GM23338 (cell line): ENCODE results near the gene DMAC1. TPM values are rescaled to one million over a fixed set of nuclear protein-coding genes. Genes with fewer than 3 reads are reported as not detected.

Experiments
- ATAC-seq: fragments of 200-7000 bp; cut with Tn5 transposase; 3 replicates; pipeline ENCODE4 v1.9.1; 2020
- DNase-seq: peaks from one replicate; pipeline ENCODE4 v3.0.0-alpha.2; 2015; ENCODE audit warnings: low spot score
- H2AFZ ChIP-seq: fragments of 200-600 bp; sonication (generic); 2 replicates; pipeline ENCODE4 v1.8.0; 2016; ENCODE audit warnings: antibody characterized with exemption, mild to moderate bottlenecking, moderate library complexity
- H3F3A ChIP-seq: fragments of 200-600 bp; sonication (generic); replicated peaks from 2 replicates; pipeline ENCODE4 v1.8.0; 2017; ENCODE audit warnings: antibody characterized with exemption, mixed run types, low read depth
- H3K27ac ChIP-seq: fragments of 200-600 bp; sonication (generic); 2 replicates; pipeline ENCODE4 v1.6.1; 2016; ENCODE audit warnings: low read depth
- H3K27me3 ChIP-seq: fragments of 200-600 bp; sonication (generic); 2 replicates; pipeline ENCODE4 v1.8.0; 2016; ENCODE audit warnings: mild to moderate bottlenecking, mixed run types, moderate library complexity; ENCODE audit not compliant: insufficient read depth
- H3K36me3 ChIP-seq: fragments of 200-600 bp; sonication (generic); 2 replicates; pipeline ENCODE4 v1.8.0; 2016; ENCODE audit warnings: mild to moderate bottlenecking; ENCODE audit not compliant: insufficient read depth
- H3K4me1 ChIP-seq: fragments of 200-600 bp; sonication (generic); 2 replicates; pipeline ENCODE4 v1.8.0; 2016; ENCODE audit warnings: mild to moderate bottlenecking, moderate library complexity; ENCODE audit not compliant: insufficient read depth
- H3K4me2 ChIP-seq: fragments of 200-600 bp; sonication (generic); 2 replicates; pipeline ENCODE4 v1.7.1; 2017; ENCODE audit warnings: mixed run types
- H3K4me3 ChIP-seq: fragments of 200-600 bp; sonication (generic); 2 replicates; pipeline ENCODE4 v1.6.1; 2016; ENCODE audit warnings: mixed run types
- H3K79me2 ChIP-seq: fragments of 200-600 bp; sonication (generic); replicated peaks from 2 replicates; pipeline ENCODE4 v1.8.0; 2017; ENCODE audit warnings: mild to moderate bottlenecking; ENCODE audit not compliant: insufficient read depth
- H3K9me2 ChIP-seq: fragments of 200-600 bp; sonication (generic); 2 replicates; pipeline ENCODE4 v1.8.0; 2017; ENCODE audit not compliant: insufficient read depth
- H4K20me1 ChIP-seq: fragments of 200-600 bp; sonication (generic); replicated peaks from 2 replicates; pipeline ENCODE4 v1.8.0; 2017; ENCODE audit warnings: mild to moderate bottlenecking; ENCODE audit not compliant: insufficient read depth
- H3K27ac Mint-ChIP-seq: 2 replicates; pipeline ENCODE4 v1.8.0; 2020; ENCODE audit warnings: inconsistent platforms, mild to moderate bottlenecking, moderate library complexity, mixed read lengths
- H3K27me3 Mint-ChIP-seq: 3 replicates; pipeline ENCODE4 v1.8.0; 2022; ENCODE audit warnings: low read depth, mild to moderate bottlenecking, moderate library complexity, mixed read lengths, inconsistent platforms; ENCODE audit not compliant: insufficient read depth, poor library complexity
- H3K36me3 Mint-ChIP-seq: 3 replicates; pipeline ENCODE4 v1.8.0; 2021; ENCODE audit warnings: low read depth, mild to moderate bottlenecking, inconsistent platforms, moderate library complexity, mixed read lengths
- H3K4me1 Mint-ChIP-seq: 3 replicates; pipeline ENCODE4 v1.8.0; 2020; ENCODE audit warnings: mild to moderate bottlenecking, inconsistent platforms, mixed read lengths
- H3K4me3 Mint-ChIP-seq: 3 replicates; pipeline ENCODE4 v1.8.0; 2021; ENCODE audit warnings: moderate library complexity, mild to moderate bottlenecking, inconsistent platforms, mixed read lengths
- H3K9me3 Mint-ChIP-seq: 3 replicates; pipeline ENCODE4 v1.8.0; 2020; ENCODE audit warnings: moderate library complexity, mild to moderate bottlenecking, inconsistent platforms, mixed read lengths
- CREB1 ChIP-seq: fragments of 250-450 bp; sonication (Bioruptor Pico); IDR thresholded peaks from 2 replicates; pipeline ENCODE4 v1.5.0; 2020; ENCODE audit warnings: low read depth, mild to moderate bottlenecking, moderate library complexity
- CTCF ChIP-seq, 2 experiments: fragments of 200-600 bp in 1 of 2; sonication (generic) in 1 of 2; conservative IDR thresholded peaks; 2 replicates each; pipeline versions ENCODE4 v1.5.1 to v1.6.1; 2016 to 2017; ENCODE audit warnings: antibody characterized with exemption in 2 of 2, low read depth in 2 of 2, mild to moderate bottlenecking in 2 of 2, moderate library complexity in 1 of 2
- EZH2 ChIP-seq: fragments of 200-600 bp; sonication (generic); IDR thresholded peaks from one replicate; pipeline ENCODE4 v1.8.0; 2017; ENCODE audit warnings: antibody characterized with exemption, mild to moderate bottlenecking, low read depth; ENCODE audit not compliant: unreplicated experiment
- EZH2phosphoT487 ChIP-seq: fragments of 200-600 bp; sonication (generic); IDR thresholded peaks from one replicate; pipeline ENCODE4 v1.8.1; 2018; ENCODE audit warnings: antibody characterized with exemption; ENCODE audit not compliant: unreplicated experiment
- JUNB ChIP-seq: IDR thresholded peaks from one replicate; pipeline ENCODE4 v1.6.1; 2016; ENCODE audit warnings: antibody characterized with exemption; ENCODE audit not compliant: unreplicated experiment
- NANOG ChIP-seq: IDR thresholded peaks from 2 replicates; pipeline ENCODE4 v1.6.1; 2016; ENCODE audit warnings: antibody characterized with exemption, borderline replicate concordance
- POLR2AphosphoS5 ChIP-seq: IDR thresholded peaks from 2 replicates; pipeline ENCODE4 v1.6.1; 2016; ENCODE audit warnings: antibody characterized with exemption, low read depth
- REST ChIP-seq: IDR thresholded peaks from one replicate; pipeline ENCODE4 v1.6.1; 2018; ENCODE audit warnings: antibody characterized with exemption; ENCODE audit not compliant: unreplicated experiment
- STAT1 ChIP-seq: IDR thresholded peaks from one replicate; pipeline ENCODE4 v1.6.1; 2016; ENCODE audit warnings: antibody characterized with exemption; ENCODE audit not compliant: unreplicated experiment
- ZNF114 ChIP-seq: fragments of 250-450 bp; sonication (Bioruptor Pico); IDR thresholded peaks from 2 replicates; pipeline ENCODE4 v1.5.0; 2020; ENCODE audit warnings: mild to moderate bottlenecking, moderate library complexity
- ZNF331 ChIP-seq: fragments of 250-450 bp; sonication (Bioruptor Pico); IDR thresholded peaks from 2 replicates; pipeline ENCODE4 v1.5.0; 2020; ENCODE audit warnings: low read depth, mild to moderate bottlenecking, moderate library complexity
- polyA plus RNA-seq: library from polyadenylated mRNA; unstranded; fragments of >200 nt; fragmentation: Nextera tagmentation; extraction: Ambion mirVana; gene quantifications from 2 replicates; pipeline ENCODE4 v1.2.1, GENCODE V29; 2016
- total RNA-seq: library from RNA; depleted of rRNA; stranded (reverse); fragments of >200 nt; shearing (Covaris generic); gene quantifications from 2 replicates; pipeline ENCODE4 v1.2.3, GENCODE V29; 2014
- TF ChIP-seq, protein P1 (sequence below): IDR thresholded peaks from 2 replicates; pipeline ENCODE4 v1.6.1; 2016; ENCODE audit warnings: antibody characterized with exemption
- TF ChIP-seq, protein P2 (sequence below): fragments of 250-450 bp; sonication (Bioruptor Pico); IDR thresholded peaks from 2 replicates; pipeline ENCODE4 v1.5.0; 2020; ENCODE audit warnings: mild to moderate bottlenecking, moderate library complexity

Gene DMAC1
- total and polyA plus RNA-seq, 2 experiments from 2014 or later = 24.6 to 116 TPM

DNA sequence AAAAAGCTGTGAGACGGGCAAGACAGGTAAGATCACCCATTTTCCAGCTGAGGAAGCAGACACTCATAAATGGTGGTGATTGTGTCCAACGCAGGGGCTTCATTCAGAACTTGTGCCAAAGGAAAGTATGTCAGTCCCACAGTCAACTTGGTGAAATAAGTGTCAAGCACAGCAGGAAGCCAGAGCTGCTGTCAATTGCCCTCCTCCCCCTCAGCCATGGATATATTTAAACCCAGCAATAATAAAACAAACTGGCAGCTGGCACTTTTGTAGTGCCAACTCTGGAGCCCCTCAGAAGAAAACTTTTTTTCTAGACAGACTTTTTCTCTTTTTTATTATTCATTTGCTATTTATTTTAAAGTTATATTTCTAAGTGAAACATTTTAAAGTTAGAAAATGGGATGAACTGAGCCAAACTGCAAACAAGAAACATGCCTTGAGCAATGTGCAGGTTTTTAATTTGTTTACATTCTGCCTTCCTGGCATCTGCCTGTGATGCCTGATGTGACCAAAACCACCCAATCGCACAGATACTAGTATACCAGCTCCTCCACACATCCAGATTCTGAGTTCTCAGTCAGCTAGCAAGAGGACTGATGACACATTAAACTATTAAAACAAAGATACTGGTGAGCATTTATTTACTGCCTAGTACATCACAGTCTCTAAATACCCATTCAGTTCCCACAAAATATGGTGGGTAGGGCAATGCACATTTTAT is 17.0 kb downstream of the DMAC1 start:
- no peak overlapping the region for H3K27ac Mint-ChIP-seq
- H3K9me3 Mint-ChIP-seq = no peaks in the 10 kb centered on the region
- Histone ChIP-seq H3K9me2 (no peaks in the 10 kb centered on the region), H3K27ac (no peak overlapping the region), H3F3A (no peaks in the 10 kb centered on the region), H3K4me1 (no peaks in the 10 kb centered on the region), H3K79me2 (no peaks in the 10 kb centered on the region), H3K4me2 (no peak overlapping the region), H3K36me3 (no peaks in the 10 kb centered on the region), H2AFZ (no peak overlapping the region), H3K4me3 (no peak overlapping the region), H3K27me3 (no peaks in the 10 kb centered on the region), H4K20me1 (no peaks in the 10 kb centered on the region)
- no peak for TF ChIP-seq JUNB
- TF ChIP-seq STAT1 = no peak
- no peak for TF ChIP-seq REST
- TF ChIP-seq, protein P1, sequence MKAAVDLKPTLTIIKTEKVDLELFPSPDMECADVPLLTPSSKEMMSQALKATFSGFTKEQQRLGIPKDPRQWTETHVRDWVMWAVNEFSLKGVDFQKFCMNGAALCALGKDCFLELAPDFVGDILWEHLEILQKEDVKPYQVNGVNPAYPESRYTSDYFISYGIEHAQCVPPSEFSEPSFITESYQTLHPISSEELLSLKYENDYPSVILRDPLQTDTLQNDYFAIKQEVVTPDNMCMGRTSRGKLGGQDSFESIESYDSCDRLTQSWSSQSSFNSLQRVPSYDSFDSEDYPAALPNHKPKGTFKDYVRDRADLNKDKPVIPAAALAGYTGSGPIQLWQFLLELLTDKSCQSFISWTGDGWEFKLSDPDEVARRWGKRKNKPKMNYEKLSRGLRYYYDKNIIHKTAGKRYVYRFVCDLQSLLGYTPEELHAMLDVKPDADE = no peak
- no peak for TF ChIP-seq POLR2AphosphoS5
- no peak for TF ChIP-seq ZNF114 (CRISPR knock-in tag)
- TF ChIP-seq, protein P2, sequence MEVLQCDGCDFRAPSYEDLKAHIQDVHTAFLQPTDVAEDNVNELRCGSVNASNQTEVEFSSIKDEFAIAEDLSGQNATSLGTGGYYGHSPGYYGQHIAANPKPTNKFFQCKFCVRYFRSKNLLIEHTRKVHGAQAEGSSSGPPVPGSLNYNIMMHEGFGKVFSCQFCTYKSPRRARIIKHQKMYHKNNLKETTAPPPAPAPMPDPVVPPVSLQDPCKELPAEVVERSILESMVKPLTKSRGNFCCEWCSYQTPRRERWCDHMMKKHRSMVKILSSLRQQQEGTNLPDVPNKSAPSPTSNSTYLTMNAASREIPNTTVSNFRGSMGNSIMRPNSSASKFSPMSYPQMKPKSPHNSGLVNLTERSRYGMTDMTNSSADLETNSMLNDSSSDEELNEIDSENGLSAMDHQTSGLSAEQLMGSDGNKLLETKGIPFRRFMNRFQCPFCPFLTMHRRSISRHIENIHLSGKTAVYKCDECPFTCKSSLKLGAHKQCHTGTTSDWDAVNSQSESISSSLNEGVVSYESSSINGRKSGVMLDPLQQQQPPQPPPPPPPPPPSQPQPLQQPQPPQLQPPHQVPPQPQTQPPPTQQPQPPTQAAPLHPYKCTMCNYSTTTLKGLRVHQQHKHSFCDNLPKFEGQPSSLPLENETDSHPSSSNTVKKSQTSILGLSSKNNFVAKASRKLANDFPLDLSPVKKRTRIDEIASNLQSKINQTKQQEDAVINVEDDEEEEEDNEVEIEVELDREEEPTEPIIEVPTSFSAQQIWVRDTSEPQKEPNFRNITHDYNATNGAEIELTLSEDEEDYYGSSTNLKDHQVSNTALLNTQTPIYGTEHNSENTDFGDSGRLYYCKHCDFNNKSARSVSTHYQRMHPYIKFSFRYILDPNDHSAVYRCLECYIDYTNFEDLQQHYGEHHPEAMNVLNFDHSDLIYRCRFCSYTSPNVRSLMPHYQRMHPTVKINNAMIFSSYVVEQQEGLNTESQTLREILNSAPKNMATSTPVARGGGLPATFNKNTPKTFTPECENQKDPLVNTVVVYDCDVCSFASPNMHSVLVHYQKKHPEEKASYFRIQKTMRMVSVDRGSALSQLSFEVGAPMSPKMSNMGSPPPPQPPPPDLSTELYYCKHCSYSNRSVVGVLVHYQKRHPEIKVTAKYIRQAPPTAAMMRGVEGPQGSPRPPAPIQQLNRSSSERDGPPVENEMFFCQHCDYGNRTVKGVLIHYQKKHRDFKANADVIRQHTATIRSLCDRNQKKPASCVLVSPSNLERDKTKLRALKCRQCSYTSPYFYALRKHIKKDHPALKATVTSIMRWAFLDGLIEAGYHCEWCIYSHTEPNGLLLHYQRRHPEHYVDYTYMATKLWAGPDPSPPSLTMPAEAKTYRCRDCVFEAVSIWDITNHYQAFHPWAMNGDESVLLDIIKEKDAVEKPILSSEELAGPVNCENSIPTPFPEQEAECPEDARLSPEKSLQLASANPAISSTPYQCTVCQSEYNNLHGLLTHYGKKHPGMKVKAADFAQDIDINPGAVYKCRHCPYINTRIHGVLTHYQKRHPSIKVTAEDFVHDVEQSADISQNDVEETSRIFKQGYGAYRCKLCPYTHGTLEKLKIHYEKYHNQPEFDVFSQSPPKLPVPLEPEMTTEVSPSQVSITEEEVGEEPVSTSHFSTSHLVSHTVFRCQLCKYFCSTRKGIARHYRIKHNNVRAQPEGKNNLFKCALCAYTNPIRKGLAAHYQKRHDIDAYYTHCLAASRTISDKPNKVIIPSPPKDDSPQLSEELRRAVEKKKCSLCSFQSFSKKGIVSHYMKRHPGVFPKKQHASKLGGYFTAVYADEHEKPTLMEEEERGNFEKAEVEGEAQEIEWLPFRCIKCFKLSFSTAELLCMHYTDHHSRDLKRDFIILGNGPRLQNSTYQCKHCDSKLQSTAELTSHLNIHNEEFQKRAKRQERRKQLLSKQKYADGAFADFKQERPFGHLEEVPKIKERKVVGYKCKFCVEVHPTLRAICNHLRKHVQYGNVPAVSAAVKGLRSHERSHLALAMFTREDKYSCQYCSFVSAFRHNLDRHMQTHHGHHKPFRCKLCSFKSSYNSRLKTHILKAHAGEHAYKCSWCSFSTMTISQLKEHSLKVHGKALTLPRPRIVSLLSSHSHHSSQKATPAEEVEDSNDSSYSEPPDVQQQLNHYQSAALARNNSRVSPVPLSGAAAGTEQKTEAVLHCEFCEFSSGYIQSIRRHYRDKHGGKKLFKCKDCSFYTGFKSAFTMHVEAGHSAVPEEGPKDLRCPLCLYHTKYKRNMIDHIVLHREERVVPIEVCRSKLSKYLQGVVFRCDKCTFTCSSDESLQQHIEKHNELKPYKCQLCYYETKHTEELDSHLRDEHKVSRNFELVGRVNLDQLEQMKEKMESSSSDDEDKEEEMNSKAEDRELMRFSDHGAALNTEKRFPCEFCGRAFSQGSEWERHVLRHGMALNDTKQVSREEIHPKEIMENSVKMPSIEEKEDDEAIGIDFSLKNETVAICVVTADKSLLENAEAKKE (CRISPR knock-in tag) = no peak
- TF ChIP-seq ZNF331 (CRISPR knock-in tag) = no peak
- no peak for TF ChIP-seq NANOG
- TF ChIP-seq EZH2 = no peak
- TF ChIP-seq EZH2phosphoT487 = no peak
- TF ChIP-seq CTCF (conservative IDR thresholded peaks at IDR 0.05; ENCODE audit: low read depth in 2 of 2) = no peak
- TF ChIP-seq CREB1 (CRISPR knock-in tag) = no peak
- peaks cover 2% of the 10 kb centered on the region for H3K27me3 Mint-ChIP-seq
- peaks cover 13% of the 10 kb centered on the region for H3K4me1 Mint-ChIP-seq
- H3K4me3 Mint-ChIP-seq = no peak overlapping the region
- DNase-seq (no peak), ATAC-seq (no peak)
- H3K36me3 Mint-ChIP-seq = peaks cover 3% of the 10 kb centered on the region; the same call in 1 of the 3 replicates
